PFSK-1 (cell line): ENCODE results near the gene PODXL2.
A peak's percentile ranks its signal among the peaks of the same experiment; 100 is the strongest.

Source experiments
- FOXP2 ChIP-seq: optimal IDR thresholded peaks from 2 replicates; pipeline ENCODE3; 2011; ENCODE audit warnings: borderline replicate concordance, control low read depth, inconsistent platforms; ENCODE audit not compliant: insufficient read depth; ENCODE audit errors: extremely low read length, extremely low read depth
- POLR2AphosphoS5 ChIP-seq: IDR thresholded peaks from 2 replicates; pipeline ENCODE4 v1.6.1; 2012; ENCODE audit warnings: low read depth, mild to moderate bottlenecking, control low read depth, low read length, moderate library complexity
- SIN3A ChIP-seq: IDR thresholded peaks from 2 replicates; pipeline ENCODE4 v1.6.1; 2012; ENCODE audit warnings: mild to moderate bottlenecking, low read length, moderate library complexity, borderline replicate concordance; ENCODE audit not compliant: insufficient read depth
- TAF1 ChIP-seq: IDR thresholded peaks from 2 replicates; pipeline ENCODE4 v1.6.1; 2012; ENCODE audit warnings: low read length, control low read depth, borderline replicate concordance; ENCODE audit not compliant: insufficient read depth
- TF ChIP-seq, protein P1 (sequence below), 2 experiments: IDR thresholded peaks; 2 replicates each; pipeline versions ENCODE4 v1.6.1 to v1.8.0; 2011 to 2012; ENCODE audit warnings: low read depth in 2 of 2, low read length in 2 of 2, control low read depth in 1 of 2, inconsistent platforms in 1 of 2, mild to moderate bottlenecking in 1 of 2, moderate library complexity in 1 of 2; ENCODE audit not compliant: insufficient read depth in 1 of 2

Gene PODXL2

DNA sequence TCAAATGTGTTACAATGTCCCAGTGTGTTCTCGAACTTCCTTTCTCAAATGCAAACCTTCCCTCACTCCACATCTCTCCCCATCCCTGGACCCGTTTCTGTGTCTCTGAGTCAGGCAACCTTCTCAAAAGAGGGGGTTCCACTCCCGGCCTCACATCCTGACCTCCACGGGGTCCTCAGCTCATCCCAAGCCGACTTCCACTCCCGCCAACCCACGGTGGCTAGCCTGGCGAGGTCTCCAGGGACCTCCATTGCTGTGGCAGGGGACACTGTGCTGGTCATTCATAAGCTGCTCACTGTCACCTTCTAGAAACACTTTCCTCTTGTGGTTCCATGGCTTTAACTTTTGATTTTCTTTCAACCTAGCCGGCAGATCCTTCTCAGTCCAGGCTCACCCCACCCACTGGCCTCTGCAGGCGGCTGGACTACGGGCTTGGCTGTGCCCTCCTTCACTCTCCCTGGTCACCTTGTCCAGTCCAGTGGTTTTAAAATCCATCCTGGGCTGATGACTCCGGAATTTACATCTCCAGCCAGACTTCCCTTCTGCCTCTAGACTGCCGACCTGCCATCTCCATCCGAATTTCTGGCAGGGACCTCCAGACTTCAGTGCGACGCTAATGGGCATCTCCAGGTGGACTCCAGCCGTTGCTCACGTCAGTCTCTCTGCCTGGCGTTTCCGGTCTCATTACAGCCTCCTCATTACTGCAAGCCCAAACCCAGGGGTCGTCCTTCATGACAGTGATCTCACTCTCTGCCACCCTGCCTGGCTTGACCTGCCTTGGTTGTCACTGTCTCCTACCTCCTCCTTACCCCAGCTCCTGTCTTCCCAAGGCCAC lies 63.7 kb downstream of the PODXL2 start:
- TF ChIP-seq SIN3A (no peak), FOXP2 (no peak), TAF1 (no peak), POLR2AphosphoS5 (no peak)
- TF ChIP-seq, protein P1, sequence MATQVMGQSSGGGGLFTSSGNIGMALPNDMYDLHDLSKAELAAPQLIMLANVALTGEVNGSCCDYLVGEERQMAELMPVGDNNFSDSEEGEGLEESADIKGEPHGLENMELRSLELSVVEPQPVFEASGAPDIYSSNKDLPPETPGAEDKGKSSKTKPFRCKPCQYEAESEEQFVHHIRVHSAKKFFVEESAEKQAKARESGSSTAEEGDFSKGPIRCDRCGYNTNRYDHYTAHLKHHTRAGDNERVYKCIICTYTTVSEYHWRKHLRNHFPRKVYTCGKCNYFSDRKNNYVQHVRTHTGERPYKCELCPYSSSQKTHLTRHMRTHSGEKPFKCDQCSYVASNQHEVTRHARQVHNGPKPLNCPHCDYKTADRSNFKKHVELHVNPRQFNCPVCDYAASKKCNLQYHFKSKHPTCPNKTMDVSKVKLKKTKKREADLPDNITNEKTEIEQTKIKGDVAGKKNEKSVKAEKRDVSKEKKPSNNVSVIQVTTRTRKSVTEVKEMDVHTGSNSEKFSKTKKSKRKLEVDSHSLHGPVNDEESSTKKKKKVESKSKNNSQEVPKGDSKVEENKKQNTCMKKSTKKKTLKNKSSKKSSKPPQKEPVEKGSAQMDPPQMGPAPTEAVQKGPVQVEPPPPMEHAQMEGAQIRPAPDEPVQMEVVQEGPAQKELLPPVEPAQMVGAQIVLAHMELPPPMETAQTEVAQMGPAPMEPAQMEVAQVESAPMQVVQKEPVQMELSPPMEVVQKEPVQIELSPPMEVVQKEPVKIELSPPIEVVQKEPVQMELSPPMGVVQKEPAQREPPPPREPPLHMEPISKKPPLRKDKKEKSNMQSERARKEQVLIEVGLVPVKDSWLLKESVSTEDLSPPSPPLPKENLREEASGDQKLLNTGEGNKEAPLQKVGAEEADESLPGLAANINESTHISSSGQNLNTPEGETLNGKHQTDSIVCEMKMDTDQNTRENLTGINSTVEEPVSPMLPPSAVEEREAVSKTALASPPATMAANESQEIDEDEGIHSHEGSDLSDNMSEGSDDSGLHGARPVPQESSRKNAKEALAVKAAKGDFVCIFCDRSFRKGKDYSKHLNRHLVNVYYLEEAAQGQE (IDR thresholded peaks at IDR 0.05; ENCODE audit: insufficient read depth in 1 of 2, low read depth in 2 of 2, low read length in 2 of 2): no peak

DNA sequence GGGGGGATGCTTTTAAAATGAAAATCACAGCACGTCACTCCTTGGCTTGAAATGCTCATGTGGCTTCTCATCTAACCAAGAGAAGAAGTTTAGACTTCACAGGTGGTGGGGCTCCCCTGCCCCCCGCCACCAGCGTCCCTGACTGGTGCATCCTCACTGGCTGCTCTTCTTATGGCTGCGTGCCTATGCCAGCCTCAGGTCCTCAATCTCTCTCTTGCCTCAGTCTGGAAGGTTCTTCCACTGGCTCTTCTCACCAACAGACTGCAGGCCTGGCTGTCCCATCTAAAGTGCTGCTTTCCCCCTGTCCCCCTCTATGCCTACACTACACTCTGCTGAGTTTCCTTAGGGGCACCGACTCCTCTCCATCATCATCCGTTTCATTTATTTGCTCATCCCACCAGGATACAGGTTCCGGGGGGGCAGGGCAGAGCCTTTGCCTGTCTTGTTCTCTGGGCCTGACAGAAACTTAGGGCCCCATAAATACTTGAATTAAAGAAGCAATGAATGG lies 64.4 kb downstream of the PODXL2 start:
- TF ChIP-seq FOXP2: no peak
- TF ChIP-seq, protein P1 (IDR thresholded peaks at IDR 0.05; ENCODE audit: insufficient read depth in 1 of 2, low read depth in 2 of 2, low read length in 2 of 2): no peak
- no peak for TF ChIP-seq TAF1
- TF ChIP-seq SIN3A: no peak
- no peak for TF ChIP-seq POLR2AphosphoS5

DNA sequence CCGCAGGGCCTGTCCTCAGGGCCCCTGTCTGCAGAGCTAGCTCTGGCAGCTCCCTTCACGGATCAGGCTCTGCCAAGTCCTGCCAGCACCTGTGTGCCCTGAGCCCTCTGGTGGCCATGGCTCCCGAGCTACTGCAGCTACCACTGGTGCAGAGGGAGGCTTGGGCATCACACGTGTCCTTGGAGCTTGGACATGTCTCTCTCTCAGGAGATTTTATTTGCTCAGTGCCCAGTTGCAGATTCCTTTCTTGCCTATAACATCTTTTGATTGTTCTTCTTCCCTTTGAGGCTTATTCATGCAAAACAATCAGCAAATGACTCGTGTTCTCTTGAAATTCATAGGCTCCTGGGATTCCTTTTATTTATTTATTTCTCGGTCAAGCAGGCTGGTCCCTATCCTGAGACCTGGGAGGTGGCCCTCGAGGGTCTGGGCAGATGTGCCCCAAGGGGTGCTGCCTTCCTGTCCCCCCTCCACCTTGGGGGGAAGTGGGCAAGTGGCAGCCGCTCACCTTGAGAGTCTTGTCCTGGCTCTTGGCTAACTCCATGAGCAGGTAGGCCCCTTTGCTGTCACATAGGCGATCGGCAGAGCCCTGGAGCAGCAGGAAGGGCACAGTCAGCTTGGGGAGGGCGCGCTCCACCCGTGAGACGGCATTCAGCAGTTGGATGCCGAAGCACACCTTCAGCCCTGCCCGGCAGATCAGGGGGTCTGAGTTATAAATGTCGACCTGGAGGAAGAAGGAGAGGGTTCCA lies 65.7 kb downstream of the PODXL2 start:
- TF ChIP-seq SIN3A (no peak), TAF1 (no peak), FOXP2 (no peak), POLR2AphosphoS5 (no peak)
- TF ChIP-seq, protein P1 (IDR thresholded peaks at IDR 0.05; ENCODE audit: insufficient read depth in 1 of 2, low read depth in 2 of 2, low read length in 2 of 2): no peak

DNA sequence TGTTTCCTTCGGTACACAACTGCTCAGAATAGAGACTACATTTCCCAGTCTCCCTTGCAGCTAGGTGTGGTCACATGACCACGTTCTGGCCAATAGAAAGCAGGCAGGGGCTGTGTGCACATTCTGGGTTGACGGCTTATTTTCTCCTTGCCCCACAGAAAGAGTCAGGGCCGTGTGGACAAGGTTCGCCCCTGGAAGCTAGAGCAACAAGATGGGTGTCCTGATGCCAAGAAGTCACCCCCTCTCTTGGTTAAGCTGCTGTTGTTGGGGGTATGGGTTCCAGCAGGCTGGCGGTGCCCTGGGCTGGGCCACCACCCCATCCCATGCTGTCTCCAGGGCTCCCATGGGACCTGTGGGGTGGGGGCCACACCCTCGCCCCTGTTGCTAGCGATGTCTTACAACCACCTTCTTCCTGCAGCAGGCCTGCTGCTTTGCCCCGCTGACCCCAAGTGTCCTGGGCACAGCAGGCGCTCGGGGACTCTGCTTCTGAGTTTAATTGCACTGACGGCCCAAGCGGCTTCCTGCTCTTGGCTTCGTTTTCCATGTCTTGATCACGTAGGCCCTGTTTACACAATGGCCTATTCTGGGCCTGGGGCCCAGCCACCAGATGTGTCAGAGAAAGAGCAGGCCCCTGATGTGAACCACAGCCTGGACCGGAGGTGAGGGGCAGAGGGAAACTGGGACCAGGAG lies 68.7 kb downstream of the PODXL2 start:
- peak; percentile 64 for TF ChIP-seq FOXP2
- TF ChIP-seq, protein P1 (IDR thresholded peaks at IDR 0.05; ENCODE audit: insufficient read depth in 1 of 2, low read depth in 2 of 2, low read length in 2 of 2): no peak
- TF ChIP-seq TAF1: no peak
- TF ChIP-seq SIN3A: no peak
